GM18868 (cell line): ENCODE data around the gene SV2C.

ENCODE experiments used
- ATAC-seq: cut with Tn5 transposase; IDR thresholded peaks from one replicate; pipeline ENCODE4 v1.9.1; 2021; ENCODE audit warnings: mild to moderate bottlenecking, moderate library complexity; ENCODE audit not compliant: unreplicated experiment

SV2C gene

DNA sequence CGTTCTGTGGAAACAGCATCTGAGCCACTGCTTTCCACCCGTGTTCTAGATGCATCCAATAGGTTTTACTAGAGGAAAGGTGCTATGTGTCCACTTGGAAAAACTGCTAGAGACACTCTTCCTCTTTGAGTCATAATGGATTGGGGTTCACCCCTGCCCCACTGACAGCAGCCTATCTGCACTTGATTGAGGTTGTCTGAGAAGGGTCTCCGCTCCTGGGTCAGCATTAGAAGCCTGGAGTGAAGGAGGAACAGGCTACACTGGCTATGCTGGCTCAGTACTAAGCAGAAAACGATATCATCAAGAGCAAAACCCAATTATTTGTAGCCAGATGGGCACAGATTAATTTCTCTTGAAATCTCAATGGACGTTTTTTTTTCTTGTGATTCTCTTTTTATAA, 167.3 kb downstream of the SV2C start:
- no peak for ATAC-seq

DNA sequence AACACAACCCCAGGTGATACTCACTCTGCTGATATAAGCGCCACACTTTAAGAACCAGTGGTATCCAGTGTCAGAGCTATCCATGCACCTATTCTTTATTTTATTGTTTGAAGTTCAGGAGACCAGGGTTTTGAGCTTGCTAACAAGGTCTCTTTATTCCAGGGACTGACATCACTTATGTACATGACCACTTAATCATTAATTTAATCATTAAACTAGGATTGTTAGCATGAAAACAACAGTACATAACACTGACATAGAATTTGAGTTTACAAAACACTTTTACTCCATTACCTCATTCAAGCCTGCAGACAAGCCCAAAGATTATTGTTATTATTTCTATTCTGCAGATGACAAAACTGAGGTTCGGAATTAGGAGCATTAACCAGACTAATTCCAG, 168.5 kb downstream of the SV2C start:
- no peak for ATAC-seq

DNA sequence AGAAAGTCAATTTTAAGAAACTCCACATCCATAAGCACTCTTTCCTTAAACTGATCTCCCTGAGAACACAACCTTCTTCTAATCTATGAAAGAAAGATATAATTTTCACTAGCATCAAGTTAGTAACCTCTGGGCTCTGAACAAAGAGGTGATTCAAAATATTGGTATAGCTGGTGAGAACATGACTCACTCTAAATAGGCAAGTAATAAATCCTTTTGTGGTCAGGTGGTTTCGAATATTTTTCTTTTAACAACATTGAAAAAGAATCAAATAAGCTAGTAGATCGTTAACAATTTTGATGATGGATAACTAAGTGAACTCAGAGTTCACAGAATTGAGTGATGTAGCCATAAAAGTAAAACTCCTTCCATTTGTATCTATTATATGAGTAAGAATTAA, 169.3 kb downstream of the SV2C start:
- ATAC-seq = no peak

DNA sequence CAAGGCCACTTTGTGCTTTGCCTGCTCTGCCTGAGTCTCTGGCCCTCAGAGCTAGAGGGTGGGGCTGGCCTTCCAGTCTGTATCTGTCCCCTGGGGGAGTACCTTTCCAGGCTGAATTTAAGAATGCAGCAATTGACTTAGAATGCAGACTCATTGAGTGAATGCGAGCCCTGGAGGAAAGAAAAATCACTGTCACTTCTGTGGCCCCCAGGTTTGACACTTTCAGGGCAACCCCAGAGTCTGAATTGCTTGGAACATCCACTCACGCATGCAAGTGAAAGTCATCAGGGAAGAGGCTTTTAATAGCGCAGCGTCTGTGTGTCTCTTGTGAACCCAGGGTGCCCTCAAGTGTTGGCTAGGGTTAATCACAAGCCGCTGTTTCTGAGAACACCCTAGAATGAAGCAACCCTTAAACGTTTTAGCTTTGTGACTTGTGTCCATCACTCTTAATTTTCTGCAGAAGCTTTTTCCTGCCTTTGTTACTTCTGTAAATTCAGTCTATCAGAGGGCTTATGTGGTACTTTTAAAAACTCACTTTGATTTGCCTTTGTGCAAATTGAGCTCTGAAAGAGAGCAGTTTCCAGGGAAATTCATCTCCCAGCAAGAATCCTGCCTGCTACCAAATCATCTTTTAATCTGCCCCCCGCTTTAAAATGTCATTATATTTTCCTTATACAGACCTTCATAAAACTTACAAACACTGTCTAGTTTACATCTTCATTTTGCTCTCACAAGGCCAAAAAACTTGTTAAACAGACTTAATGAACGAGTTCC, 173.1 kb downstream of the SV2C start:
- ATAC-seq = peak; percentile 87

DNA sequence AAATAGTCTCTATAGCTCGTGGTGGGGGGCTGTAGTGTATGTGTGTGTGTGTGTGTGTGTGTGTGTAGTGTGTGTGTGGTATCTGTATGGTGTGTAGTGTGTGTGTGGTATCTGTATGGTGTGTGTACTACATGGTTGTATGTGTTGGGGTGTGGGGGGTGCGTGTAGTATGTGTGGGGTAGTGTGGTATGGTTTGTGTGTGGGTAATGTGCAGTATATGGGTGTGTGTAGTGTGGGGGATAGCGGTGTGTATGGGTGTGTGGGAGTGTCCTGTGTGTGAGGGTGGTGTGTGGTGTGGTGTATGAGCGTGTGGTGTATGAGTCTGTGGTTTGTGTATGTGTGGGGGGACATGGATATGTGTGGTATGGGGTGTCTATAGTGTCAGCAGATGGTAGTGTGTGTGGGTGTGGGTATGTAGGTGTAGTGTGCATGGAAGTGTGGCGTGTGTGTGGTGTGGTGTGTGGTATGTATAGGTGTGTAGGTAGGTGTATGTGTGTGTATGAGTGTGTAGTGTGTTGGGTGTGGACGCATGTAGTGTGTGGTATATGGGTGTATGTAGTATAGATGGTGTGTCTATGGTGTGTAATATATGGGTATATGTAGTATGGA, 174.1 kb downstream of the SV2C start:
- no peak for ATAC-seq

DNA sequence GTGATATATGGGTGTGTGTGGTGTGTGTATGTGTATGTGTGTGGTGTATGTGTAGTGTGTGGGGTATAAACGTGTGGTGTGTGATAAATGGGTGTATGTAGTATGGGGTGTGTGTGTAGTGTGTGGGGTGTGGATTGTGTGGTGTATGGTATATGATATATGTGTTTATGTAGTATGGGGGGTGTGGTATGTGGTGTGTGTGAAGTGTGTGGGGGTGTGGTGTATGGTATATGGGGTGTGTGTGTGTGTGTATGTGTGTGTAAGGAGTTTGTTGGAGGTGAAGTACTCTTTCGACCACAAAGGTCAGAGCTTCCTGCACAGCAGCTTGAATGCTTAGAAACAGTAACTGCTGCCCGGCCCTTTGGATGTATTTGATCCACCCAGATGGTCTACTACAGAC, 174.7 kb downstream of the SV2C start:
- ATAC-seq = no peak

DNA sequence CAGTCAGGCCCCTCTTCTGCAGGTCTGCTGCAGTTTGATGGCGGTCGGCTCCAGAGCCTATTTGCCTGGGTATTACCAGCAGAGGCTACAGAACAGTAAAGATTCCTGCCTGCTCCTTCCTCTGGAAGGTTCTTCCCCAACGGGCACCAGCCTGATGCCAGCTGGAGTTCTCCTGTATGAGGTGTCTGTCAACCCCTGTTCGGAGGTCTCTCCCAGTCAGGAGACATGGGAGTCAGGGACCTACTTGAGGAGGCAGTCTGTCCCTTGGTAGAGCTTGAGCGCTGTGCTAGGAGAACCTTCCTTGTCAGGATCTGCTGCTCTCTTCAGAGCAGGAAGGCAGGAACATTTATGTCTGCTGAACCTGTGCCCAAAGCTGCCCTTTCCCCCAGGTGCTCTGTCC, 181.5 kb downstream of the SV2C start:
- no peak for ATAC-seq

DNA sequence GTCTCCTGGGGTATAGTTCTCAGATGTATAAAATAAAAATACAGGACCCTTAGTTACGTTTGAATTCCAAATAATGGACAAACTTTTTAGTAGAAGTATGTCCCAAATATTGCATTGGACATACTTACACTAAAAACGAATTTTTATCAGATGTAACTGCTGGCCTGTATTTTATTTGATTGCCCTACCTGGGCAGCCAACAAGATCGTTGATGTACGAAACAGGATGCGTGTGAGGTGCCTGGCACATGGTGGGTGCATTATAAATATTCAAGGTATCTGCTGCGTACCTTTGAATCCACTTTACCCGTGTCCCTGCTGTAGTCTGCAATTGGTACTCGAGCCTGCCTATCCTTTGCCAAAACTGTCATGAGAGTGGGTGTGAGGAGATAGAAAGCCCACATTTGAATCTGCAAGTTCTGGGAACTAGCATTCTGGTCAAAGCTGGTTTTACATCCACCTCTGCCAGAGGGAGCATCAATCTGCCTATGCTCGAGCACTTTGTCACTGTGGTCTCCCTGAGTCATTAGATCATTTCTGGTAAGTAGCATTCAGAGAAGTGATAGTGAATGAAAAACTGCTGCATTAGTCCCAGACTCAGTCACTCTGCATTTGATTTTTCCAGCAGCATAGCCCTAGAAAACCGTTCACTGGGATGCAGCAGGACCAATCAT, 186.2 kb downstream of the SV2C start:
- ATAC-seq = no peak

DNA sequence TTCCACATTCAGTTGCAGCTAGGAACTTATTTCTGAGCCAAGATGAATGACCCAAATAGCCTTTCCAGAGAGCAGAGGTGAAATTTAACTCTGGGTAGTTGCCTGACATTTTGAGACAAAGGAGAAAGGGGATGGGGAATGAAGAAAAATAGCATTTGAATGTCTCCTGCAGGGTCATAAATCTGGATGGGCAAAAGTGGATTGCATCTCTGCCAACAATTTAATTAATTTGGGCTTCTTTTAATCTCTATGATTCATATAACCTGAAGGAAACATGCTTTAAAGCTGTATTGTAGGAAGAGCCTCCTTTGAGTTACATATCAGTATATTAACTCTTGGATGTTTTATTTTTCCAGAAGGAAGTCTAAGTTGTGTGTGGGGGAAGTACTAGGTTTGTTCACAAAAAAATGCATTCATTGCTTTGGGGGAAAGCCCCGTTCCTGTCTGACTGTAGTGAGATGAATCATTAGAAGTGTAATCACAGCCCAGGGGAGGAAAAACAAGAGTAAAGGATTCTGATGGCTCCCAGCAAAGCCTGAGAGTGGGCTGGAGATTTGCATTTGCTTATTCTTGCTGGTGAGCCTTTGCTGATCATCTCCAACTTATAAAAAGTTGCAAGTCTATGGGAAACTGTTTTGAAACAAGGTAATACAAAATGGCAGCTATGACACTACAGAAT, 186.9 kb downstream of the SV2C start:
- peak; percentile 74 for ATAC-seq

DNA sequence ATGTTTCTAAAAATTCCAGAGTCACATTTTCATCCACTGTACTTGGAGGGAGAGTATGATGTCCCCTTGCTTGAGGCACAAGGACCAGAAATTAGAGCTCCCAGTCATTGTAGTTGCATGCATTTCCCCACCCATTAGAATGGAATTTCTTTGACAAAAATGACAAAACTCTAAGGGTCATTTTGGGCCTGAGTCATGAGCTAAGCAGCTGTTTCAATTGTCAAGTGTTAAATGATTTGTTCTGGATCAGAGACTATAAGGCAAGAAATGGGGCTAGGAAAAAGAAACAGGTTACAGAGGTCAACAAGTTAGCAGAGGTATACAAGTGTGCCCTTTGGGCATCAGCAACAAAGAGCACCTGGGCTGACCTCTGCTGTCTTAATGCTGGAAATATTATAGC, 188.7 kb downstream of the SV2C start:
- ATAC-seq = no peak

DNA sequence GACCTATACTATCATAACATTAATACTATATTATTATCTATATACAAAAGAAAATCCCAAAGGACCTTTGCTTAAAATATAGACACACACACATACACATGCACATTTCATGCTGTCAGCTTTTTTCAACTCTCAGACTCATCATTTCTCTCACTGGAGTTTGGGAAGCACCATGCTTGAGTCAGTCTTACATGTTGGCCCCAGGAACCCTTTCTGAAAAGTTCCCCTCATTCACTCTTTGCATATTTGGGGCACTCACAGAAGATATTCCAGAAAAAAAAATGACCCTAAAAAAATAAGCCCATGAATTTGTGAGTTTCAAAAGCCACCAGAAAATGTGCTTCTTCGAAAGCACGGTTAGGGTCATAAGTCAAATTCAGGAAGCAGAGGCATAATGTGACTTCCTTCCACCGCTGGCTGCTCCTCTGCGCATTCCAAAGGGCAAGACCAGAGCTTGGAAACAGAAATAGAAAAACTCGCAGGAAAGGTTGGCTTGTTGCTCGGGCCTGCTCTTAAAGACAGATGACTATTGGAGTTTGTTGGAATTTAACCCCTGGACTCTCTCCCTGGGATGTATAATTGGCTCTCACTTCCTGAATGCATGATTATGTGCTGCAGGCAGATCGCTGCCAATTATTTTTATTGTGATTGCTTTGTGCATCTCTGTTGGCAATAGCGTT, 190.2 kb downstream of the SV2C start:
- ATAC-seq = no peak

DNA sequence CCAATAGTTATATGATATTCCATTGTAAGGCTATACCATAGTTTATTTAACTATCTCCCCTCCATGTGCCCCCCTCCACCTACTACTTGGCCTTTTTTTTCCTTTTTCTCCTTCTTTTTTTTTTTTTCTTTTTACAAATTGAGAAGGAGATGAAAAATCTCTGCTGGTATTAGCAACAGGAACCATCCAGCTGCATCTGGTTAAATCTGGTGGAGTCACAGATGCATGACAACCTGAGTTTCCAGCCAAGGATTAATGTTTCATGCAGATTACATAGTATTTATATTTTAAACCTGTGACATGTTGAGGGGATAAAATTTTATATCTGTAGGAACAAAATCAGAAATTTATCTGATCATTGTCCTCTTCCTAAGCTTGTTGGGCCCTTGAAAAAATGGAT, 191.4 kb downstream of the SV2C start:
- no peak for ATAC-seq

DNA sequence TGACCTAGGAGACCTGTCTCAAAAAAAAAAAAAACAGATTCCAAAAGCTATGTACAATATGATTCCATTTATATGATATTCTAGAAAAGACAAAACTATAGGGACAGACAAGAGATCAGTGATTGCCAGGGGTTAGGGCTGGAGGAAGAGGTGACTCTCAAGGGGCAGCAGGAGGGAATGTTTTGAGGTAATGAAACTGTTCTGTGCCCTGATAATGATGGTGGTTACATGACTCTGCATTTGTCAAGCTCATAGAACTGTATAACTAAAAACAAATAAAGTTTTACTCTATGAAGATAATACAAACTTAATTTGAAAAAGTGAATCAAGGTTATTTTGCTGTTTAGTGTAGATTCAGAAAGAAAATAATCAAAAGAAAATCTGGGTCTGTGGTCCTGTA, 194.6 kb downstream of the SV2C start:
- ATAC-seq = no peak

DNA sequence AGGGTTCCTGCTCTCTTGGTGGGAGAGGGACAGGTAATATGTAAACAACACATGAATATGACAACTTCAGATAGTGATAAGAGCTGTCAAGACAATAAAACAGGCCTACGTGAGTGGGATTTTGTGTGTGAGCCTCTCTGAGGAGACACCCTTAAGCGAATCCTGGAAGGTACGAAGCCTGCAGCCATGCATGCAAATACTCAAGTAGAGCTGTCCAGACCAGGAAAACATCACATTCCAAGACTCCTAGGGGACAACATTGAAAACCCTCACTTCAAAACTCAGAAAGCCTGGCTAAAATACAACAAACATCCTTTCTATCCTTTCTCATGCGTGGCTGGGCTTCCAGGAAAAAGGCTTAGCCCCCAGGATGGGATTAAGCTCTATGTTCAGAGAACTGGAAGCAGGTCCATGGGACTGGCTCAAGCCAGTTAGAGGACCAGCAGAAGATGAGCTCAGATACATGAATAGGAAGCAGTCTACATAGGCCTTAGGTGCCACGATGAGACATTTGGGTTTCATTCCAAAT, 195.1 kb downstream of the SV2C start:
- no peak for ATAC-seq

DNA sequence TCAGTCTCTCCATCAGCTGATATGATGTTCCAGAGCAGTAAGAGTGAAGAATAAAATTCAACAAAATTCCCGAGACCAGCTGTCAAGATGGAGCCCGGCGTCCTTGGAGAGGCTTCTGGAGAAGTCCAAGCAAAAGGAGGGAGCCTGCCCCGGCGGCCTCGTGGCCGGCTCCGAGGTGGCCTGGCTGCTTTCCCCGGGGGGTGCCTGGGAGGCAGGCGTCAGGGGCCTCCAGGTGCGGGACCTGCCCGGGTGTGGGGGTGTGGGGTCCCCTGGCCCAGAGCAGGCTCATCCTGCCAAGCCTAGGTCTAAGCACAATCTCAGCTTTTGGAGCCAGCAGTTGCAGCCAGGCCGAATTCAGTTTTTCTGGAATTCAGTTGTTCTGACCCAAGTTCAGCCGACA, 197.3 kb downstream of the SV2C start:
- ATAC-seq = no peak

DNA sequence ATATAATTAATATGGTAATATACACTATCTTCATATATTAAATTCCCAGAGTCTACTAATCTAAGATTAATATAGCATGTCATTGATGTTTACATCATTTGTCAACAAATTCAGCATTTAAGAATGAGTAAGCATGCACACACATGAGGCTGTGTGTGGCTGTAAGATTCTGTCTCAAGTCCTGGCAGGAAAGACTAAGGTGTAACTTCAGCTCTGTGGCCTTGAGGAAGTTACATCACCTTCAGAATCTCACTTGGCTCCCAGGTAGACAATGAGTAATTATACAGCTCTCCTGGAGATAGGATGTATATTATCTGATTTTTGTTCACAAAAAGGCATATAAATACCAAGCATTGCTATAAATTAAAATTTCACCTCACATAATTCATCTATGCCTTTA, 200.5 kb downstream of the SV2C start:
- ATAC-seq = no peak

DNA sequence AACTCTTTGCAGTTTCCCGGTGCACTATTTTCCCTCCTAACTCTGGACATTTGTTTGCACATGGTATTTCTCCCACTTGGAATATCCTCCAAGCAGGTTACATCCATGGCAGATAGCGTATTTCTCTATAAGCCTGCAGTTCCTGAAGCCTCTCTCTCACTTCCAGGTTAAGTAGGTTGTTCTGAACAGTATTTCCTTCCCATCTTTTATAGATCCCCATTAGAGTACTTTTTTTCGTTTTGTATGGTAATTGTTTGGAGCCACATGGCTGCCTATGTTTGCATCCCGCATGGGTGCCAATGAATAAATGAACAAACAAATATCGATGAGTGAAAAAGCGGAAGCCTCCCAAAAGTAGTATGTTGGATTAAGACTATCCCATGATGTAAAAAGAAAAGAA, 206.5 kb downstream of the SV2C start:
- ATAC-seq = no peak

DNA sequence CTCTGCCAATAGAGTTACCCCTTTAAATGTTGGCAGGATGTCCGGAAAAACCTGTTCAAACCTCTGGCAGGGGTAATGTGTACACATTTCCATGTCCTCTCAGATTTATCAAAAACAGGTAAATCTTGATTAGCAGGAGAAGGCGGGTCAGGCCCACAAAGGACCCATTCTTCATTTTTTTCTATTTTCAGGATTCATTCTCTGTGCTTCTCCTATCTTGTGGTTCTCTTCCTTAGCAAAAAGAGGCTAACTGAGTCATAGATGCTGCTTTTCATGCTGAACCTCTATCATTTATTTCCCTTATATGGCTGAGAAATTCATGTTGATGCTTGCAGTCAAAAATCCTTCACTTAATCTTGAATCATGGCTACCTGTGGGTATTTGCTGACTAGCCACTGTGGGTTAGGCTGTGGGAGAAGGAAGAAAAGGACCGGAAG, 207.2 kb downstream of the SV2C start:
- ATAC-seq = no peak

DNA sequence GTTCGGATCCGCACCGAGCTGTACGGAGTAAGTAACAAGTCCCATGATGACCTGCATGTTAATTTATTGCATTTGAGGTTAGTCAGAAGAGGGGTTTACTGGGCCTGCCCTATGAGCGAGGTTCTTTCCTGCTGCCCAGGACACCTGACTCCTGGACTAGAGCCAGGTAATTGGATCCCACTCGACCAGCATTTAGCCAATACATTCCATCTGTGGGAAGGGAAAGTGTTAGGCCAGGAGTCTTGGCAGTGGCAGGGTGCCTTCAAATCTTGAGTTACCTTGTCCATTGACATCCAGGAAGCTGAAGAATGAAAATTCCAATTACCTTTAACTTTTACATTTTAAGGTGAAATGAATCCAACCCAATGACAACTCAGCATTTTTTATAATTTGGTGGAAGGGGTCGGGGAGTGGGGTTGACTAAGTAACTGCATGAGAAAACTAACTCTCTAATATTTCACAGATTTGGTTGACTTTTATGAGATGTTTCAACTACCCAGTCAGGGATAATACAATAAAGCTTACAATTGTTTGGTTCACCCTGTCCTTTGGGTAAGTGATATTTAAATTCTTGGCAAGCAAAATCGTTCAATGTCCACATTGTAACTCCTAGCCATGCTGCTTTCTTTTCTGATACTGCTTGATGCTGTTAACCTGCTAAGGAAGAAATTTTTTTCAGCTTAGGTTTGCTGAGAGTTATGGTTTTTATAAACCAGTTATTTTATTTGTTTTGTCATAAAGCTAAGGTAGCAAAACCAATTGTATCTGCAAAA, 208.3 kb downstream of the SV2C start:
- no peak for ATAC-seq
